Heart left ventricle (tissue), 16 donors: Measurements from ENCODE around the gene NCK2. TPM values are rescaled to one million over a fixed set of nuclear protein-coding genes. Genes with fewer than 3 reads are reported as not detected.
A peak's percentile ranks its signal among the peaks of the same experiment; 100 is the strongest.

ENCODE experiments used
- ATAC-seq, 4 donors: fragments of 200-7000 bp; cut with Tn5 transposase; one replicate each; pipeline ENCODE4 v1.9.1; 2020 to 2022; ENCODE audit warnings: moderate library complexity in 4 of 4, mild to moderate bottlenecking in 3 of 4, moderate number of reproducible peaks in 1 of 4
- DNase-seq, 5 donors: peaks; one replicate each; pipeline ENCODE4 v3.0.0-alpha.2; 2020
- H3K27ac ChIP-seq, 12 donors: fragments of 200-600 bp; sonication (generic) in 4 of 12; one replicate each; pipeline versions ENCODE4 v1.5.0 to v1.8.0; 2016 to 2022; ENCODE audit warnings: mild to moderate bottlenecking in 2 of 12
- H3K27me3 ChIP-seq, 9 donors: fragments of 200-600 bp; sonication (generic) in 2 of 9; one replicate each; pipeline versions ENCODE4 v1.5.1 to v1.8.0; 2016 to 2022; ENCODE audit warnings: mild to moderate bottlenecking in 3 of 9
- H3K36me3 ChIP-seq, 9 donors: fragments of 200-600 bp; sonication (generic) in 2 of 9; one replicate each; pipeline versions ENCODE4 v1.5.0 to v1.8.0; 2018 to 2022; ENCODE audit warnings: mild to moderate bottlenecking in 2 of 9
- H3K4me1 ChIP-seq, 12 donors: fragments of 200-600 bp; sonication (generic) in 4 of 12; one replicate each; pipeline versions ENCODE4 v1.5.0 to v1.8.0; 2016 to 2022; ENCODE audit warnings: mild to moderate bottlenecking in 3 of 12
- H3K4me3 ChIP-seq, 12 donors: fragments of 200-600 bp; sonication (generic) in 4 of 12; one replicate each; pipeline versions ENCODE4 v1.5.0 to v1.8.0; 2017 to 2022; ENCODE audit warnings: mild to moderate bottlenecking in 9 of 12, moderate library complexity in 4 of 12
- H3K9me3 ChIP-seq, 12 donors: fragments of 200-600 bp; sonication (generic) in 4 of 12; one replicate each; pipeline versions ENCODE4 v1.5.0 to v1.8.0; 2016 to 2022; ENCODE audit warnings: mild to moderate bottlenecking in 1 of 12
- POLR2A ChIP-seq, 2 donors: fragments of 450-650 bp; IDR thresholded peaks; one replicate each; pipeline ENCODE4 v1.6.1; 2017; ENCODE audit warnings: antibody characterized with exemption in 2 of 2, mild to moderate bottlenecking in 2 of 2, moderate library complexity in 2 of 2
- WGBS, 4 donors: extraction: QIAGEN DNeasy Blood & Tissue Kit in 2 of 4; methylation state at CpG; one replicate each; pipeline versions ENCODE4 v1.1.5 to v1.1.7; 2013 to 2018; 5-methylcytosine and 5-hydroxymethylcytosine counted together
- intact Hi-C, 10 donors: fragments of 100-400 bp; cut with DNase I; formaldehyde crosslinking; loops; one replicate each; pipeline versions ENCODE4 v1.11.1 to v1.14.2; 2022
- polyA plus RNA-seq, 2 donors: library from polyadenylated mRNA; stranded (reverse); fragments of 200-250 nt; gene quantifications; one replicate each; pipeline ENCODE4 v1.2.3, GENCODE V29; 2013
- total RNA-seq, 9 donors: library from RNA; depleted of rRNA in 2 of 9; stranded (reverse); fragments of >200 nt in 2 of 9; fragmentation: NEBNext Ultra II Directional in 3 of 9; extraction: Animal tissue kit (Norgen Biotek cat#: 25700) in 3 of 9; gene quantifications; one replicate each; pipeline versions ENCODE4 v1.1.0 to v1.2.4, GENCODE V29; 2016 to 2023
- TF ChIP-seq, protein P1 (sequence below), 12 donors: fragments of 200-600 bp; sonication (generic) in 4 of 12; IDR thresholded peaks; one replicate each; pipeline versions ENCODE4 v1.5.0 to v1.8.0; 2018 to 2022; ENCODE audit warnings: antibody characterized with exemption in 12 of 12, mild to moderate bottlenecking in 5 of 12
- donor health status: ischemic (EF 13 %, LVEDD 7.1; RV severe dilation, severe dysfunction).
- donor health status: healthy with polysubstance abuse.
- donor health status: DM: no; HTN: yes; CAD: no.
- donor health status: DM: no; HTN: no; CAD: no.
- donor health status: ischemic (EF 25% LVEDD 6.9; RV normal size, moderate dysfunction).
- donor health status: ischemic (EF 25% LVEDD 5.7; RV mildly dilated, moderate dysfunction).
- donor health status: healthy.
- donor health status: DM: yes; HTN: yes; CAD: no.
- donor health status: ischemic (EF 35%, LVEDD 5.7; RV mildly dilated, moderate dysfunction).
- donor health status: nonischemic (EF 11% LVEDD 7.7; RV severe dilation, severe dysfunction).
- donor health status: DM: yes; HTN: yes; CAD: no.
- donor health status: PGD.
- donor health status: ischemic (EF 29% LVEDD 5.4; RV normal size, mild dysfunction).
- donor health status: nonischemic (EF 23%, LVEDD 6.1; RV moderate dilation, normal function).

NCK2 gene
- total and polyA plus RNA-seq, 11 donors: 22.6 to 54.2 (median 33.4) TPM

GRCh38 chr2:105798595-105798994 lies 53.9 kb downstream of the NCK2 start:
- intact Hi-C loops: loop anchor here in 1 of 10 donors (10.0 kb wide), 1 partner anchor 226 kb away; no protein-coding TSS in a partner anchor
- 74 to 84% (median 79%) methylated on average over 2 of the region's 2 CpGs for WGBS, 4 donors
- Histone ChIP-seq H3K4me1 (peaks cover 10 to 98% (median 76%) of the 10 kb centered on the region in 12 donors), H3K27ac (peak overlapping the region in 6 of 12 donors; percentile 1 to 83 (median 8)), H3K27me3 (no peaks in the 10 kb centered on the region), H3K36me3 (no peaks in the 10 kb centered on the region), H3K4me3 (no peak overlapping the region), H3K9me3 (no peaks in the 10 kb centered on the region)
- DNase-seq (no peak), ATAC-seq (no peak)
- no peak for TF ChIP-seq POLR2A (IDR thresholded peaks at IDR 0.05)
- TF ChIP-seq, protein P1, sequence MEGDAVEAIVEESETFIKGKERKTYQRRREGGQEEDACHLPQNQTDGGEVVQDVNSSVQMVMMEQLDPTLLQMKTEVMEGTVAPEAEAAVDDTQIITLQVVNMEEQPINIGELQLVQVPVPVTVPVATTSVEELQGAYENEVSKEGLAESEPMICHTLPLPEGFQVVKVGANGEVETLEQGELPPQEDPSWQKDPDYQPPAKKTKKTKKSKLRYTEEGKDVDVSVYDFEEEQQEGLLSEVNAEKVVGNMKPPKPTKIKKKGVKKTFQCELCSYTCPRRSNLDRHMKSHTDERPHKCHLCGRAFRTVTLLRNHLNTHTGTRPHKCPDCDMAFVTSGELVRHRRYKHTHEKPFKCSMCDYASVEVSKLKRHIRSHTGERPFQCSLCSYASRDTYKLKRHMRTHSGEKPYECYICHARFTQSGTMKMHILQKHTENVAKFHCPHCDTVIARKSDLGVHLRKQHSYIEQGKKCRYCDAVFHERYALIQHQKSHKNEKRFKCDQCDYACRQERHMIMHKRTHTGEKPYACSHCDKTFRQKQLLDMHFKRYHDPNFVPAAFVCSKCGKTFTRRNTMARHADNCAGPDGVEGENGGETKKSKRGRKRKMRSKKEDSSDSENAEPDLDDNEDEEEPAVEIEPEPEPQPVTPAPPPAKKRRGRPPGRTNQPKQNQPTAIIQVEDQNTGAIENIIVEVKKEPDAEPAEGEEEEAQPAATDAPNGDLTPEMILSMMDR (IDR thresholded peaks at IDR 0.05): no peak

DNA sequence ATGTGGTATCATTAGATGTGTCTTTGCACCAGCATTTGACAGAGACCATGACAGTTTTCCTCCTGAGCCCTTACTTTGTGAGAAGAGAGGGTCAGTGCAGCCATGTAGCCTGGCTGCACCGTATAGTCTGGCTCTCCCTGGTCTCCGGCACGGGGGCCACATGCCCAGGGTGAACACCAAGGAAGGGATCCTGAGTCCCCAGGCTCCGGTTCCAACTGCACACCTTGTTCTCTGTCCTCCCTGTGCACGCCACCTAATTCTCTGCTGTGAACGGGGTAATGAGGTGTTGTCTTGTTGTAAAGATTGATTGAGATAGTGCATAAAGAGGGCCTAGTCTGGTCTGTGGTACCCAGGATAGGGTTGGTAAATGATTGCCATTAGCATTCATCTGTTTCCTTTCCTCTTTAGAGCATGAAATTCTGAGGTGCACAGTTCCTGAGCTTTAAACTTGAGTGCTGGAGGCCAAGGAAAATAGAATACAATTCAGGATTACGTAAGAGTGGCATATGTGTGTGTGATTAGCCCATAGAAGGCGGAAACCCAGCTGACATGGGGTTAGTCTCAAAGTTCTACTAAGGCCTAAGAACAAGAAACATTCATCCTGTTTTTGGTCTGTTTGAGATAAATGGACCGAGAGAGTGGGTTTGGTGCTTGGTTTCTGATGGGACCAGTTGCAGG lies 55.5 kb downstream of the NCK2 start:
- ATAC-seq (peak in 3 of 4 donors; percentile 54 to 65 (median 57)), DNase-seq (no peak)
- H3K4me3 ChIP-seq: no peak overlapping the region
- TF ChIP-seq POLR2A (IDR thresholded peaks at IDR 0.05): no peak
- TF ChIP-seq, protein P1 (IDR thresholded peaks at IDR 0.05): no peak
- intact Hi-C loops: loop anchor here in 1 of 10 donors (10.0 kb wide), 1 partner anchor 55 kb away; the partner anchor contains the start of gene NCK2
- no peaks in the 10 kb centered on the region for H3K9me3 ChIP-seq
- H3K27me3 ChIP-seq: no peaks in the 10 kb centered on the region
- H3K4me1 ChIP-seq: peaks cover 10 to 100% (median 75%) of the 10 kb centered on the region in 12 donors
- H3K27ac ChIP-seq: peak overlapping the region in 7 of 12 donors; percentile 10 to 83 (median 30)
- 82 to 90% (median 86%) methylated on average over 5 to 9 of the region's 9 CpGs for WGBS, 4 donors
- no peaks in the 10 kb centered on the region for H3K36me3 ChIP-seq

- WGBS, 4 donors: 72 to 81% (median 76%) methylated on average over 13 of the region's 13 CpGs
- intact Hi-C loops: loop anchor here in 1 of 10 donors (10.0 kb wide), 1 partner anchor 56 kb away; the partner anchor contains the start of gene NCK2
- ATAC-seq: no peak
Measured at GRCh38 chr2:105800953-105801635, 56.4 kb downstream of the NCK2 start.

More at GRCh38 chr2:105800953-105801635, 56.4 kb downstream of the NCK2 start:
- no peaks in the 10 kb centered on the region for H3K9me3 ChIP-seq
- peak overlapping the region in 6 of 12 donors; percentile 2 to 83 (median 20) for H3K27ac ChIP-seq
- no peaks in the 10 kb centered on the region for H3K27me3 ChIP-seq
- no peaks in the 10 kb centered on the region for H3K36me3 ChIP-seq
- DNase-seq: no peak
- H3K4me1 ChIP-seq: peaks cover 10 to 97% (median 66%) of the 10 kb centered on the region in 12 donors
- TF ChIP-seq POLR2A (IDR thresholded peaks at IDR 0.05): no peak
- TF ChIP-seq, protein P1 (IDR thresholded peaks at IDR 0.05): no peak
- no peak overlapping the region for H3K4me3 ChIP-seq
